GM21529 (cell line): ENCODE measurements around the gene EMP3.
"Not testable (repeated sequence)": the region's sequence is repeated elsewhere in the genome, so short reads cannot be mapped to it uniquely, and the experiment has no call there.

Experiments used
- ATAC-seq: cut with Tn5 transposase; IDR thresholded peaks from one replicate; pipeline ENCODE4 v1.9.1; 2021; ENCODE audit not compliant: unreplicated experiment

The EMP3 gene

GRCh38 chr19:48315712-48316111 lies 9.6 kb upstream of the EMP3 start:
- ATAC-seq: no peak

DNA sequence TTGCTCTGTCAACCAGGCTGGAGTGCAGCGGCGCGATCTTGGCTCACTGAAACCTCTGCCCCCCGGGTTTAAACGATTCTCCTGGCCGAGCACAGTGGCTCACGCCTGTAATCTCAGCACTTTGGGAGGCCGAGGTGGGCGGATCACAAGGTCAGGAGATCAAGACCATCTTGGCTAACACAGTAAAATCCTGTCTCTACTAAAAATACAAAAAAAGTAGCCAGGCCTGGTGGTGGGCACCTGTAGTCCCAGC lies 7.7 kb upstream of the EMP3 start:
- ATAC-seq: not testable (repeated sequence)

GRCh38 chr19:48318286-48318987 lies 6.9 kb upstream of the EMP3 start:
- ATAC-seq: no peak

DNA sequence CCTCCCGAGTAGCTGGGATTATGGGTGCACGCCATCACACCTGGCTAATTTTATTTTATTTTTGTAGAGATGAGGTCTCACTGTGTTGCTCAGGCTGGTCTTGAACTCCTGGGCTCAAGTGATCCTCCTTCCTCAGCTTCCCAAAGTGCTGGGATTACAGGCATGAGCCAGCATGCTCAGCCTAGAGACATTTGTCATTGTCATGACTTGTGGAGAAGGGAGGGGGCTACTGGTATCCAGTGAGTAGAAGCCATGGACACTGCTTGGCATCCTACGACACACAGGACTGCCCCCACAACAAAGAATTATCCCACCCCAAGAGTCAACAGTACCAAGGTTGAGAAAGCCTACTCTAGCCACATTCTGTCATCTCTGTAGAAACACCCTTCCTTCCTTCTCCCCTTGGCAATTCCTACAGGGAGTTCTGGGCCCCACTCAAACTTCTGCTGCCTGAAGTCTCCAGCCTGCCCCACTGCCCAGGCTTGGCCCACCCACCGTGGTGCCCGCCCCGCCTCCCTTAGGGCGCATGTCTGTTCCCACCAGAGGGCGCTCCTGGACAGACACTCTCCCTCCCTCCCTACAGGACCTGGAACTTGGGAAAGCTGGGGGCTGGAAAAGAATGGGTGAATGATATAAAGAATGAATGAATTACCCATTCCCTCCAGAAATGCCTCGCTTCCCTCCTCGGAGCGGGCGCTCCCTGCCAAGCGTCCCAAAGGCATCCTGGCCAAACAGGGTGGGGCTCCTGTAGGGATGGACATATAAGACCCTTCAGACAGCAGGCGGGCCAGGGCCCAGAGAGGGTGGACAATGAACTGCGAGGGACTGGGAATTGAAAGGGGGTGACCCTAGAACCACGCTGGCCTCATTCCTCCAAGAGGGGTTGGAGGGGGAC lies 5.5 kb upstream of the EMP3 start:
- ATAC-seq: no peak

GRCh38 chr19:48321372-48321621 lies 4.1 kb upstream of the EMP3 start:
- no peak for ATAC-seq

DNA sequence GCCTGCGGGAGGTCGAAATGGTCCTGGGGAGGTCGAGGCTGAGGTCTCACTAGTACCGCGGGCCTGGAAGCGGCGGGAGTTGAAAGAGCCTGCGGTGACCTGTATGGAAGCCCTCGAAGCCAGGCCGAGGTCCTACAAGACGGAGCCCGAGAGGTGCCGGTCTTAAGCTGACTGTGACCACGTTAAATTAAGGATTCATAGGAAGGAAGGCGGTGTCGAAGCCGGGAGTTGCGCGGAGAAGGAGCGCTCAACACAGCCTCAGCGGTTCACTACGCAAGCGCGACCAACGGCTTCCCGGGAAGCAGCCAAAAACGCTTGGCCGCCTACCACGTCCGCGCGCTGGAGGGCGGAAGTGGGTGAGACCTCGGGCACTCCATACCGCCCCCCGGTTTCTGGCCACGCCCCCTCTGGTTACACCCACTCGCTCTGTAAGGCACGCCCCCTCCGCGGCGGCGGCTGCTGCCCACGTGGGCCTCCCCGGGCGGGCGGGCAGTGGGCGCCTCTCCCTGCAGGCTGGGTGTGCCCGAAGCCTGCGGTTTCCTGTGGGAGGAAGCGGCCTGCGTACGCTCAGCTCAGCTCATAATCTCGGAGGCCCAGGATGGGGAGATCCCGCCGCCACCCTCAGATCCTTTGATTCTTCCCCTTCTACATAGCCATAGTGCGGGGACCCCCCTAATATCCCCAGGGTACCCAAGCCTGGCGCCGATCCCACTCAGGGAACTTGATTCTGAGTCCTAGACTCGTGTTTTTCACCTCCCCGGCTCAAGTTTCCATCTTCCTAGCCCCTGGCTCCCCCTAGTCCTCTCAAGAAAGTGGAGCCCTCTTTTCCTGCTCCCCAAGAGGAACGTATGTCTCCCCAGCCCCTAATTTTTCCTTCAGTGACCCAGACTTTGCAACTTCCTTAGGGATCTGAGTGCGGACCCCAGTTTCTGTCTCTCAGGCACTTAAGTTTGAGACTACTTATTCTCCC lies 3.4 kb upstream of the EMP3 start:
- ATAC-seq: peak; percentile 64

DNA sequence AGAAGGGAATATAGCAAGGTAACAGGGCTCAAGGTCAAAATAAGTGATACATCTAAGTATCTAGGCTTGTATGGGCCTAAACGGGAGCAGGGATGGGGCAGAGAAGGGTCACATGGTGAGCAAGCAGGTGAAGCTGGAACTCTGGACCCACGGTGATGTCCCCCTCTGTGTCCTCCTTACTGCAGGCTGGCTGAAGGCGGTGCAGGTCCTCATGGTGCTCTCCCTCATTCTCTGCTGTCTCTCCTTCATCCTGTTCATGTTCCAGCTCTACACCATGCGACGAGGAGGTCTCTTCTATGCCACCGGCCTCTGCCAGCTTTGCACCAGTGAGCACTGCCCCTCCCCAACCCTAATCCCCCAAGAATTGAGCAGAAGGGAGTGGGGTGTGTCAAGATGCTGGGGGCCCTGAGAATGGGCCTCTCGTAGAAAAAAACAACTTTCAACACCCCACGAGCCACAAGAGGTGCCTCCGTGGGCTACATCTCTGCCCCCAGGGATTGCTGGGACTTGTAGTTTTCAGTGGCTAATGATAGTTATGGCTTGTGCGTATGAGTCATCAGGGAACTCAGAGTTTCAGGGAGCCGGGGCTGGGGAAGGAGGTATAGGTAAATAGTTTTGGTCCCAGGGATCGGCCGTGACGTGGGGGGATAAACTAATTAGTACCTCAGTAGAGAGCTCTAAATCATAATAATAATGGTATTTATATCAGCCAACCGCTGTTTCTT lies 4.0 kb downstream of the EMP3 start:
- ATAC-seq: no peak

DNA sequence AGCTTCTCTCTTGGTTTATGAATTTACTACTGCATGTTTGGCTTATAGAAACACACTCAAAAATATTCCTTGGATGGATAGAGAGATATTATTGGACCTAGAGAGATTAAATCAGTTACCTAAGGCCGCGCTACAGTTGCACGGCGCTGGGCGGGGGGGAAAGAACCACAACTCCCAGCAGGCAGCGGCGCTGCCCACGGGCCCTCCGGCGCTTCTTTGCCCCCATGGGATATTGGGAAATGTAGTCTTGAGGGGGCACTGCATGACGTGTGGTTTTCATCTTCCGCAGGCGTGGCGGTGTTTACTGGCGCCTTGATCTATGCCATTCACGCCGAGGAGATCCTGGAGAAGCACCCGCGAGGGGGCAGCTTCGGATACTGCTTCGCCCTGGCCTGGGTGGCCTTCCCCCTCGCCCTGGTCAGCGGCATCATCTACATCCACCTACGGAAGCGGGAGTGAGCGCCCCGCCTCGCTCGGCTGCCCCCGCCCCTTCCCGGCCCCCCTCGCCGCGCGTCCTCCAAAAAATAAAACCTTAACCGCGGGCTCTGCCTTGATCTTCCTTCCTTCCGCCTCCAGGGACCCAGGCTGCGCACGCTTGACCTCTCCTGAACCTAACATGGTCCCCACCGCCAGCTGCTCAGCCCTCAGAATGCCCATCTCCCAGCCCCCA lies 4.8 kb downstream of the EMP3 start:
- peak; percentile 27 for ATAC-seq

- ATAC-seq: no peak
Measured at GRCh38 chr19:48332351-48332661, 7.0 kb downstream of the EMP3 start.

- peak; percentile 63 for ATAC-seq
Measured at GRCh38 chr19:48332662-48333466, 7.5 kb downstream of the EMP3 start.

GRCh38 chr19:48333467-48334384 lies 8.4 kb downstream of the EMP3 start:
- ATAC-seq: peak; percentile 42

DNA sequence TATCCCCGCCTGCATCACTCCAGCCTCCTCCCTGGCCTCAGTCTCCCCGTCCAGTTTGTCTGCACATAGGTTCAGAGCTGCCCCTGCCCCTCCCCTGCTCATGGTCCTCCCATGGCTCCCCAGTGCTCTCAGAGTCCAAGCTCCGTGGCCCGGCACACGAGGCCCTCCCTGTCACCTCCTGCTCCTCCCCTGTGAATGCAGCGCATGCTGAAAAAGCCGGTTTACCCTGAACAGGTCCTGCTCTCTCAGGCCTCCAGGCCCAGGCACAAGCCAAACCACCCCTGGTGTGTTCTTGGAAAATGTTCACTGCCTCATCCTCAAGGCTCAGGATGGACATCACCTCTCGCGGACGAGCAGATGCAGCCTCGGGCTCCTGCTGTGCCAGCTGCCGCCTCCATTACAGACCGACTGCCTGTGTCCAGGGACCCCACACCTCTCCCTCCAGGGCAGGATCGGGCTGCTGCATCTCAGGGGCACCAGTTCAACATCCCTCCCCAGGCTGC lies 13.0 kb downstream of the EMP3 start:
- no peak for ATAC-seq

GRCh38 chr19:48338802-48339503 lies 13.6 kb downstream of the EMP3 start:
- no peak for ATAC-seq

DNA sequence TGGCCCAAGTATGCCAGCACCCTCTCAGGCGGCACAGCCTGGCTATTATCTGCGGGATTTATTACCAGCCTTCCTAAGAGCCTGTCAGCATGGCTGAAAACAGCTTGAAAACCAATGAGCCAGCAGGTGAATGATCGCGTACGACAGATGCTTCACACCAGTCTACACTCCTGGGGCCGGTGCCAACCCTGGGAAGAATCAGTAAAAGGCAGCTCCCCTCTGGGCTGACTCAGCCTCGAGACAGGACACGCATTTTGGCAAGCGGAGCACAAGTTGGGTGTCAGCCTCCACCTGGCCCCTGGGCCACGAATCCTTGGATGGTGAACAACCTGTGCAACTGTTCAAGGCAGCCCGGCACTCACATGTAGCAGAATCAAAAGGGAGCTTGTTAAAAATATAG lies 15.6 kb downstream of the EMP3 start:
- no peak for ATAC-seq

GRCh38 chr19:48341515-48342413 lies 16.4 kb downstream of the EMP3 start:
- ATAC-seq: no peak

GRCh38 chr19:48342414-48342738 lies 17.0 kb downstream of the EMP3 start:
- ATAC-seq: no peak

- no peak for ATAC-seq
Measured at GRCh38 chr19:48342841-48343540, 17.6 kb downstream of the EMP3 start.
